Measurements from ENCODE around the gene MCOLN3.

Gene MCOLN3, protein sequence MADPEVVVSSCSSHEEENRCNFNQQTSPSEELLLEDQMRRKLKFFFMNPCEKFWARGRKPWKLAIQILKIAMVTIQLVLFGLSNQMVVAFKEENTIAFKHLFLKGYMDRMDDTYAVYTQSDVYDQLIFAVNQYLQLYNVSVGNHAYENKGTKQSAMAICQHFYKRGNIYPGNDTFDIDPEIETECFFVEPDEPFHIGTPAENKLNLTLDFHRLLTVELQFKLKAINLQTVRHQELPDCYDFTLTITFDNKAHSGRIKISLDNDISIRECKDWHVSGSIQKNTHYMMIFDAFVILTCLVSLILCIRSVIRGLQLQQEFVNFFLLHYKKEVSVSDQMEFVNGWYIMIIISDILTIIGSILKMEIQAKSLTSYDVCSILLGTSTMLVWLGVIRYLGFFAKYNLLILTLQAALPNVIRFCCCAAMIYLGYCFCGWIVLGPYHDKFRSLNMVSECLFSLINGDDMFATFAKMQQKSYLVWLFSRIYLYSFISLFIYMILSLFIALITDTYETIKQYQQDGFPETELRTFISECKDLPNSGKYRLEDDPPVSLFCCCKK

DNA sequence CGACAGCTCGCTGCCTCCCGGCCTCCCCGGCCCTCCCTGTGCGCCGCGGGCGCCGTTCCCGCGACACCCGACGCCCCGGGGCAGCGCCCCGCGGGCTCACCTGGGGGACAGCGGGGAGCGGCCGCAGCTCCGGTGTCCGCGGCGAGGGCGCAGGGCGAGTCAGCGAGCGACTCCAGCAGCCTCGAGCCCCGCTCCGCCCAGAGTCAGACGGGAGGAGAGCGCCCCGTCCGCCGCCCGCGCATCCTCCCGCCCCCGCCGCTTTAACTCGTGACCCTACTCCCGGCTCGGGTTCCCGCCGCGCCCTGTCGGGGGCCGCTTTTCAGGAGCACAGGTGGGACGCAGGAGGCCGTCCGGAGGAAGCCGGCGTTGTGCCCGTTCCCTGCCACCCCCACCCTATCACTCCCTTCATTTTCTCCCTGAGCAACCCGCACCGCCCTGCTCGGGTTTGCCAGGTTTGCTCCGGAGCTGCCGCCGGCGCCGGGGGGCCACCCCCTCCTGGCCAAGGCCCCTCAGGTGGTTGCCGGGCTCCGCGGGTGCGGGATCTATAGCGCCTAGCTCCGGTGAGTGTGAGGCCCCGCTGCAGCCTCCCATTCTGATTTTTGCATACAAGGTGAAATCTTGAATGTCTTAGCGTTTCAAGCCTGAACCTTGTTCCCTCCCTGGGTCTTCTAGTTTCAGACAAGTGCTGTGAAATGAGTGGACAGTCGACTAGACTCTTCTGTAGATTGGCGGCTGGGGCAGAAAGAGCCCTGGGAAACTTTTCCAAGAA lies at the start of gene MCOLN3:
Gene MCOLN3, minus strand, starts transcription at position 205 of the 769 bp plus-strand sequence. CDS start 3,140 bp downstream, outside the sequence.
- no peak for DNase-seq (ENCODE audit: low read depth)

DNA sequence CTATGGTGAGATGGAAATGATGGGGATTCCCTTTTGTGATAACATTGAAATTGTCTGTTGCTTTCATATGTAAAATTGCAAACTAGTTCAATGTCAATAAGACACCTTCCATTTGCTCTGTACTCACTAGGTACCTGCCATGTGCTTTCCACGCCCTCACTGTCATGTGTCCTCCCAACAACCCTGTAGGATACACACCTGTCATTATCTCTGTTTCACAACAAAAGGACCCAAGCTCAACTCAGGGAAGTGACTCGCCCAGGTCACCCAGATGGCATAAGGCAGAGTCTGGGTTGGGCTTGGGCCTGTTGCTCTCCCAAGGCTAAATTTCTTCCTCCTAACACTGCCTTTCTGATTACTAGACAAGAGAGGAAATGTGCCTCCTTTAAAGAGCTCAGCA lies 45.3 kb upstream of the MCOLN3 start:
- no peak for DNase-seq (ENCODE audit: low read depth)

DNA sequence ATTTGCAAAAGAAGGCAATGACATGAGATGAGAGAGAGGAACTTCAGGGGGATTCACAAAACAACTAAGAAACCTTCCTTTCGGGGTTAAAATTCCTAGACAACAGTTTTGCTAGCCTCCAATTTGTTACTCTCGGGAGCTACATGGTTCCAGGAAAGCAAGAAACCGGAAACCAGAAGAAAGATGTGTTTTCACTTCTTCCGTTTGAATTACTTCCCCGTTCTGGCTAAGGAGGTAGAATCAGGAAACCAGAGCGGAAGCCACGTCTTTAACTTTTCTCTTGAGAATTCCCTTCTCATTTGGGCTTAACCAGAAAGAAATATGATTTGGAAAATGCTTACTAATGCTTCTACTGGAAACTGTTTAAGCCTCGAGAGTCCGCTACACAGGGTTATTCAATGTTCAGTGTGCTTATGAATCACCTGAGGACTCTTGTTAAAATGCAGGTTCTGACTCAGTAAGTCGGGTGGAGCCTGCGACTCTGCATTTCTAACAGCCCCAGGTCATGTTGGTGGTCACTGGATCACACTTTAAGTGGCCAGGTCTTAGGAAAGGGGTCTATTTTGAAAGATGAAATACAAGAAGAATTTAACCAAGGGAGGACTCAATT lies 43.5 kb upstream of the MCOLN3 start:
- no peak for DNase-seq (ENCODE audit: low read depth)

DNA sequence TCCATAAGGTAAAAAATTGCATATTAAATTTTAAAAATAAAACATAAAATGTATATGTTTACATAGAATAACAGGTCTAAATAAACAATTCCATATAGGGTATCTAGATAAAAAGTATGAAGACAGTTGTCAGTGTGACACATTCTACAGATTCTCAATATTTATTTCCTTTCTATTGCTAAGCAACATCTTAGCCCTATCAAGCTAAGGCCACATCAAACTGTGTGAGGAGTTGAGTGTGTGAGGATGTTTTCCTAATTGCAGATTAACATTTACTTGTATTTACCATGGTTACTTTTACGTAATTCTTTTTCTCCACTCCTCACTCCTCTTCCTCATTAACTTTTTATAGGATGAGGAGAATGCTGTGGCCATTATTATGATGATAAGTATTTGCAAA lies 41.9 kb upstream of the MCOLN3 start:
- no peak for DNase-seq (ENCODE audit: low read depth)

DNA sequence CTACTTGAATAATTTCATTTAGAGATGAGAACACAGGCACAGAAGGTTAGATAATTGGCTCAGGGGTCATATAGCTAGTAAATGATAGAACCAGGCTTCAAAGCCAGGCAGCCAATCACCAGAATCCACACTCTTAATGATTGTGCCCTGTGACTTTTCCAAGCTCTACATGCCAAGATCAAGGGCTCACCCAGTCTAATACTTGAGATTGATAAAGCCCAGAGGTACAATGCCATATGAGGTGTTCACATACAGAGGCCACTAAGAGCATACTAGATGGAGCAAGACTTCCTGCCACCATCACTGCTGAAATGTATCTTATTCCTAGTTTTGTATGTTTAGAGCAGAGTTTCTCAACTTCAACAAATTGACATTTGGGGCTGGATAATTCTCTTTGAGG lies 40.9 kb upstream of the MCOLN3 start:
- DNase-seq (ENCODE audit: low read depth) = no peak

DNA sequence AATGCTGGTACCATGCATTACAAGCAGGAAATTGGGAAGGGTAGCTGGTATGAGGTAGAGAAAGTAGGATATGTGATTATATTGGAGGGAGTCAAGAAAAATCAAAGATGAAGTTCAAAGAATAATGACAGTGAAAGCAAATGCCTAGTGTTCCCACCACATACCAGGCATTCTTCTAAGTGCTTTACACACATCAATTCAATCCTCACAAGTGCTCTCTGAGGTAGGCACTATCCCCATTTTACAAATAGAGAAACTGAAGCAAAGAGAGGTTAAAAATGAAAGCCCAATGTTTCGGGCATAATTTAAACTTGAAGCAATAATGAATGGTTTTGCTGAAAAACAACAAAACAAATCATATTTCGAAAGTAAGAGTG lies 40.1 kb upstream of the MCOLN3 start:
- DNase-seq (ENCODE audit: low read depth) = no peak

DNA sequence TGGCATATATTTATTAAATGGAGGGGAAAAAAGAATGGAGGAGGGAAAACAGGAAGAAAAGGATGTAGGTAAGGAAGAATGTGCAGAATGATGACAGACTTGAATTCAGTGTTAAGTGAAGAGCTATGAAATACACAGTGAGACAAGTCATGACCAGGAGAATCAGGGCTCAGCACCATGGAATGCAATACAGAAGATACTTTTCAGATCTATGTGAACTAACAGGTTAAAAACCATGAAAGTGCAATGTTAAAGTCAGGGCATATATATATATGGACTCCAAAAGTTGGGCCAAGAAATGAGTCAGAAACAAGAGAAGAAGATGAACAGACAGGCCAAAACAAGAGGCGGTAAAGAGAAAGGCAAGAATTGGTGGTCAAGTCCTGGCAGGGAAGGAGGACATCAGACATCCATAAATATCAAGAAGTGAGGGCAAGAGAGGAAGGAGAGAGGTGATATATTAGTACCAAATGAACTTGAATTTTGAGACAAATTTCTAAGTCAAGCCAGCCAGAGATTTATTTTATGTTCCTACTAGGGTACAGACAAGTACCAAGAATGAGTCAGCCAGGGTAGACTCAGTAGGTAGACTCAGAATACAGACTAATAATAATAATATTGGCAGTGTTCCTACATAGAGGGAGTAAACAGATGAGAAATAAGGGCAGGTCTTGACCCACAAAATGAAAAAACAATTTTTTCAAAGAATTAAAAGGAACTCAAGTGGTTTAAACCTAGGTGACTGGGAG lies 39.5 kb upstream of the MCOLN3 start:
- no peak for DNase-seq (ENCODE audit: low read depth)

DNA sequence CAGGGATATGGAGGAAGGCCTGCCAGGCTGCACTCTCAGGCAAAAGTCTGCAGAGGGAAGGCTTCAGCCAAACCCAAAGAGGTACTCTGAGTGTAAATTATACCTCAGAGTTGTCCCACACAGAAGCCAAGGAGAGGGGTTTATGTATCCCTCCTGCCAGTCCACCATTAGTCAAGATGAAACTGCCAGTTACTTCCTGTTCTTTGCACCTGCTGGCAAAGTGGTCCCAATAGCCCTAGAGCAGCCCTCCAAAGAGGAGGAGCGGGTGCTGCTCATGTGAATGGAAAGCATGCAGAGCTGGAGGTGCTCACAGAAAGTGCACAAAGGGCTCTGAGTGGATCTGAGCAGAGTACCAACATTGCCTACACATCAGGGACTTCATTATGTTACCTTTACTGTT lies 37.1 kb upstream of the MCOLN3 start:
- DNase-seq (ENCODE audit: low read depth) = no peak

DNA sequence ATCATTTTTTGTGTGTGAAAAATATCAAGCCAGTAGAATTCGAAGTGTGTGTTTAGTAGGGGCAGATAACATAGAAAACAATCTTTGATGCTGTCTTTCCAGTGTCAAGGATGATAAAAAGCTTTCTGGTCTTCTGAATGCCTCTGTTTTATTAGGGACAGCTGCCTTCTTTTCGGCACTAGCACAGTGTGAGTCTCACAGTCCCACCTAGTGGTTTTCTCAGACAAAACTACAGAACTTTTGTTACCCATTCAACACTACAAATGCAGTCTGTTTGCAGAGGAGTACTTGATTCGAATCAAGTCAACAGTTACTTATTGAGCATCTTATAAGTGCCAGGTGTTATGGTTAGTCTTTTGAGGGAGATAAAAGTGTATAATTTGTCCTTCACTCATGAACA lies 30.6 kb upstream of the MCOLN3 start:
- no peak for DNase-seq (ENCODE audit: low read depth)

DNA sequence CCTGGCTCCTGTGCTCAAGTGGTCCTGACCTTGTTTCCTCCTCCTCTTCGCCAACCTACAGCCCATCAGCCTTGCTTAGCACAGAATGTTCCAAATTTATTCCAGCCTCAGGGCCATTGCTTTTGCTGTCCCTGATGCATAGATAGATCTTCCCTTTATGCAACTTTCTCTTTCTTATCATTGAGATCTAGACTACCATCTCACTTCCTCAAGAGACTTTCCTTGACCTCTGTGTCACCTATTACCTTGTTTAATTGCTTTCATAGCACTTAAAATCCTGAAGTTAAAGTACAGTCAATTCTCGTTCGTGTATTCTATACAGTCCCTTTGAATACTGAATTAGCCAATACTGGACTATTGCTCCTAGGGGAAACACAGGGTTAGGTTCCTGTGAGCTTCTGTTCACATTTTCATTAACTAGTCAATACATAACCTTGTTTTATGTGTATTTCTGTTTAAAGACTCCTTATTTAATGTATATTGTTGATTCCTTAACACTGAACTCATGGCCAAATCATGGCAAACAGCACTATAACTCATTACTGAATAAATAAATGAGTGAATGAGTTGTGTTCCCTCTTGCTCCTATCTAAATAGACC lies 26.2 kb upstream of the MCOLN3 start:
- DNase-seq (ENCODE audit: low read depth) = no peak

DNA sequence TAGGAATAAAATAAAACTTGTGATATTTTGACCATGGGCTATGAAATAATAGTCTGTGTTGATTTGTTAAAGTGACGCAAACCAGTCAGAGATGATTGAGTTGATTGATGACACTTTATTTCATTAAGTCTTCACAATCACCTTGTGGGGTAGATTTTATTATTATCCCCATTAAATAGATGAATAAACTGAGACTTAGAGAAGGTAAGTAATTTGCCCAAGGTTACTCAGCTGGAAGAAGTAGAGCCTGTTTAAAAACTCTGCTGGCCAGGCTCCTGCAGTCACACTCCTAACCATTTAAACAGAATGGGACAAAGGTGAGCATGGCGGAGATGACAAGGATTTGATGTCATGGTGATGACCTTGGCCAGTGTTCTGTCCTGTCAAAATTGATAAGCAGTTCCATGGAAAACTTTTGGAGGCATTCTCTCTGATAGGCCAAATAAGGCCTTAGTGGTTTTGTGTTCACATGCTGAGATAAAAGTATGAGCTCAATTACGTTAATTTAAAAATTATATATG lies 22.7 kb upstream of the MCOLN3 start:
- no peak for DNase-seq (ENCODE audit: low read depth)

DNA sequence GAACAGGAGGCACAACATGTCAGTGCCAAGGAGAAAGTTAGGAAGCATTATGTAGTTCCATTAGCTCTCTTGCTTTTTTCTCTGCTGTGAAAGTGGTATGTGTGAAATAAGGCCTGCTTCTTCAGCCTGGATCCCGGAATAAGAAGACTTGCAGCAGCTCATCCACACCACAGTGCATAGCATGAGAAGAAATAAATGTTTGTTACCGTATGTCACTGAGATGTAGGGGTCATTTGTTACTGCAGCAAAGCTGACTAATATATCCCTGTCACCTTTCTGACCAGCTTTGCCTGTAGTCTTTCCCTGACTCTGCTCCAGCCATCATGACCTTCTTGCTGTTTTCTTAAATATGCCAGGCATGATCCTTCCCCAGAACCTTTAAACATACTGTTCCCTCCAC lies 20.5 kb upstream of the MCOLN3 start:
- DNase-seq (ENCODE audit: low read depth) = no peak

DNA sequence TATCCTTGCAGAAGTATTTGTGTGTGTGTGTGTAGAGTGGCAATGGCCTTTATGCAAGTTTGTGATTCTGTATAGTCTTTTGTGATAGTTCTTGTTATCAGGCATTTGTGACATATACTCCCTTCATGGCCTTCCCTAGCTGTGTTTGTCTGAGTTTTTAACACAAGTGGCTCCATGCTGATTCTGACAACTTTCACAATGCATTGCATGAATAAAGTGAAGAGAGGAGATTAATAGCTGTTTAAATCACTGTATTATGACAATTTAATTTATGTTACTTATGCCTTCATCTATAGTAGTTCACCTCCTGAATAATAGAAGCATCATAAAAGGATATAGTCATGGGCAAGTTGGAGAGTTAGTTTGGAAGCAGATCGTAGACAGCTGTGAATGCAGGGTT lies 17.2 kb upstream of the MCOLN3 start:
- no peak for DNase-seq (ENCODE audit: low read depth)

DNA sequence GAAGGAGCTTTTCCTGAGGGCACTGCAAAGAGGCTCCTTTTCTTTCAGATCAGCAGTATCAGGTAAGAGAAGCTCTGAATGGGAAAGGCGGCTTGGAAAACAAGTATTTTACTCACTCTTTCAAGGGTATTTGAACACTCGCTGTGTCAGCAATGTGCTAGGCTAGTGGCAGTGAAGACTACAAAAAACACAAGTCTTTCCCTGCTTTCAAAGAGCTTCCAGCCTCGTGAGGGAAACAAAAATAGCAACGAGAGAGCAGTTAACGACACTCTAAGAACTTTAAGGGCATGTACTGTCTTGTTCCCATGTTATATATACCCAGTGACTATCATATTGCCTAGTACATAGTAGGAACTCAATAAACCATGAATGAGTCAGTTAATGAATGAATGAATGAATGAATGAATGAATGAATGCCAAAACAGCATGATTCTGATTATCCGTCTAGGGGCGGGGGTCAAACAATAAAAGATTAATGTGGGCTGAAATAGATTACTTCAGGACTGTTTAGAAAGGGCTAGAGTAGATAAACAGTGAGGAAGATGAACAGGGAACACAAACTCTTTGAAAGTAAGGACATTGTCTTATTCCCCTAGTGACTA lies 14.2 kb upstream of the MCOLN3 start:
- no peak for DNase-seq (ENCODE audit: low read depth)

DNA sequence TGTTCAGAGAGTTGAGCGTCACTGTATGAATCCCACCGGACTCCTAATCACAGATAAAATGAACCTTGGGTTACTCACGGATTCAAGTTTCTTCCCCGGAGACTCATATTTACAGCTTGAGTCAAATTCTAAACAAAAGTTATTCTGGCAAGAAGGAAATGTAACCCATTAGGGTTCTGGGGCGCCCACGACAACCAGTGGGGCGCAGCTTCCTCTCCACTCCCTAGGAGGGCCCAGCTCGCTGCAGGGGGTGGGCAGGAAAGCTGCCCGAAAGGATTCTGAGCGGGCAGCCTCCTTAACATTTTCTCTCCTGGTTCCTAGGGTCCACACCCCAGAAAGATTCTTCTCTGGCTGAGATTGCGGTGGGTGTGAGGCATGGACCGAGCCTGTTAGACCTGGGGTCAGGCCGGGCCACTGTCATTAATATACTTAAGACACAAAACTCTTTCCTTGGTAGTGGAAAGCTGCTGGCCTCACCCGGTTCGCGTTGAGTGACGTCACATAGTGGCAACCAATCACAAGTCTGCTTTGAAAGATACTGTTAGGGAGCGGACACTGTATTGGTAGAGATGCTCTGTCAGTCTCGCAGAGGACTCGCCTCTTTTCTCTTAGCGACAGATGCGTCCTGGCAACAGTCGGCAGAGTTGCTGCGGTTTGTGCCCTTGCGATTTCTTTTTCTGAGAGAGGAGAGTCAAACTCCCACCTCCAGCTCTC lies 13.6 kb upstream of the MCOLN3 start:
- DNase-seq (ENCODE audit: low read depth) = peak; percentile 98

DNA sequence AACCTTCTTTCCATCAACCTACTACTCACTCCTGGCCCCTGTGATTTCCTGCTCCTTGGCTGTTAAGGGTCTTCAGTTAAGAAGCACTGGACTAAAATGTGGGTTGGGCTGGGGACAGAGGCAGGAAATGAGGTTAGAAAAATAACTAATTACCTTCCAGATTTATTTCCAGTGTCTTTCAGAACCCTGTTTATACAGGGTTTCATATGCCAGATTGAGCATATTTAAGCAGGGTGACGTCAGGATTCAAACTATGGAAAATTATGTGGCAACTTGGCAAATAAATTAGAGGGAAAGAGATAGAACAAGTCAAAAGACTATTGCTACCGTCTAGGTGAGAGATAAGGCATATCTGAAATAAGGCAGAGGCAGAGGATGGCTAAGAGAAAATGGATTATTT lies 11.7 kb upstream of the MCOLN3 start:
- DNase-seq (ENCODE audit: low read depth) = no peak

DNA sequence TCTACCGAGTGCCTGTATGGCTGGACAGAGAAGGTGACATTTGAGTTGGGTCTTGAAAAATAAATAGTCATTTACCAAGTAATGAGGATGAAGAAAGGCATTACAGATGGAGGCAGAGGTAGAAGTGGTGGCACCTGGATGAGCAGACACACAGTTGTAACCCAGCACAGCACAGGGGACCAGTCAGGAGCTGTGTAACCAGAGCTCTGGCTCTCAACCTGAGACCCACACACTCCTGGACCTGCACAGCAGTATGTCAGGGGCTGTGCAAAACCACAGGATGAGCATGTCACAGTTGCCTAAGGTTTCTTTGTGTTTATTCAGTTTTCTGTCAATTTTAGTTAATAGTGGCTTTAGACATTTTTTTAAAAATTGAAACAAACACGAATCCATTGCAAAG lies 11.3 kb upstream of the MCOLN3 start:
- no peak for DNase-seq (ENCODE audit: low read depth)

DNA sequence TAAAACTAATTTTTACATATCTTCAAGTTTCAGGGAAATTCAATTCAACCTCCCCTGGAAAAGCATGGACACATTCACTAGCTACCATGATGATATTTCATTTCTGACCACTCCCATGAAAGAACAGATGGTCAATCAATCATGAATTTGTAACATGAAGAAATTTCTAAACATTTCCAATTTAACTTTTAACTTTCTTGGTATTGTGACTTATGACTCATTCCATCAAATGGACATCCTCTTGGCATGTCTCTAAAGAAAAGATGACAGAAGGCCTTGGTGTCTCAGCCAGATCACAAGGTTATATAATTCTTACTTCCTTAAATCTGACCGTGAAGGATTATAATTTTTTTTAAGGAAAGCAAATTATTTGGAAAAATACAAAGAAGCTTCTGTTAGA lies 10.5 kb upstream of the MCOLN3 start:
- no peak for DNase-seq (ENCODE audit: low read depth)

DNA sequence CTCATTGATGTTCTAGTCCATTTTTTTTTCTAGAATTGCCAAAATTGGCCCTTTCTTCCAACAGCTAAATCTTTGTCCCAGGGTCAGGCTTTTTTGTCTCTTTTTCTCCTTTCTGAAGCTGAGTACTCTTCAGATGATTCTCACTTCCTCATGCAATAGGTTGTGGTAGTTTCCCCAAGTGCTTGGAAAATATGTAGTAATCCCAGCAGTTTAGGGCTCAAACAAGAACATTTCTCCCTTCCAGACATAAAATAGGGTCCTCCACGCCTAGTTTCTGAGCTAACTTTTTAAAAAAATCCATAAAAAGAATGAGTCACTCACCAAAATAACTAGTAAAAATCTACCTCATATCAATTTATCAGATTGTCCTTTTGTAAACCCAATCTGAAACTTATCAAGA lies 10.0 kb upstream of the MCOLN3 start:
- DNase-seq (ENCODE audit: low read depth) = no peak

DNA sequence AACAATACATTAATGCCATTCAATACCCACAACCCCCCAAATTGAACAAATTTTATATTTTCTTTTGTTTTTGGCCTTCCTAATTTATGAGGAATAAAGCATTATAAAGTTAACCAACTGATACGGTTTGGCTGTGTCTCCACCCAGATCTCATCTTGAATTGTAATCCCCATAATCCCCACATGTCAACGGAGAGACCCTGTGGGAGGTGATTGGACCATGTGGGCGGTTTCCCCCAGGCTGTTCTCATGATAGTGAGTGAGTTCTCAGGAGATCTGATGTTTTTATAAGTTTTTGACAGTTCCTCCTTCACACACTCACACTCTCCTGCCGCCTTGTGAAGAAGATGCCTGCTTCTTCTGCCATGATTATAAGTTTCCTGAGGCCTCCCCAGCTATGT lies 6.4 kb upstream of the MCOLN3 start:
- no peak for DNase-seq (ENCODE audit: low read depth)

Data from non-pigmented ciliary epithelial cell (primary cell).